ENCODE data around the gene CPNE2.
A peak's percentile ranks its signal among the peaks of the same experiment; 100 is the strongest.
"Not testable (repeated sequence)": the region's sequence is repeated elsewhere in the genome, so short reads cannot be mapped to it uniquely, and the experiment has no call there.

CPNE2 gene

DNA sequence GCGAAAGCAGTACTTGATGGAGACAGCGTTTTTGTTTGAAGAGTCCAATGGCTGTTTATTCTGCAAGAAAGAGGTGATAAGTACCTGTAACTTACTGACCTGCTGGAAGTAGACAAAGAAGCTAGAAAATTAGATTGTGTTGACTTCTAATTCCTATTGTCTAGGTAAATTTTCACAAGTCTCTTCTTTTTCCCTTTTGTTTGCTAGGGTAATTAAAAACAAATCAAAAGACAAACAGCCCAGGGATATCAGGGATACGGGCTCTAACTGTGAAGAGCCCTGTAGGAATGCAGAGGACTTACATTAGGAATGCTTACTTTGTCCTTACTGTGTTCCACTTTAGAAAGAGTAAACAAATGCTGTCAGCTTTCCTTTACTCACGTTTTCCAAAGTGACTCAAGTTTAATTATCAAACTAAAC, 86.4 kb downstream of the CPNE2 start:
- peak; percentile 51 for DNase-seq

DNA sequence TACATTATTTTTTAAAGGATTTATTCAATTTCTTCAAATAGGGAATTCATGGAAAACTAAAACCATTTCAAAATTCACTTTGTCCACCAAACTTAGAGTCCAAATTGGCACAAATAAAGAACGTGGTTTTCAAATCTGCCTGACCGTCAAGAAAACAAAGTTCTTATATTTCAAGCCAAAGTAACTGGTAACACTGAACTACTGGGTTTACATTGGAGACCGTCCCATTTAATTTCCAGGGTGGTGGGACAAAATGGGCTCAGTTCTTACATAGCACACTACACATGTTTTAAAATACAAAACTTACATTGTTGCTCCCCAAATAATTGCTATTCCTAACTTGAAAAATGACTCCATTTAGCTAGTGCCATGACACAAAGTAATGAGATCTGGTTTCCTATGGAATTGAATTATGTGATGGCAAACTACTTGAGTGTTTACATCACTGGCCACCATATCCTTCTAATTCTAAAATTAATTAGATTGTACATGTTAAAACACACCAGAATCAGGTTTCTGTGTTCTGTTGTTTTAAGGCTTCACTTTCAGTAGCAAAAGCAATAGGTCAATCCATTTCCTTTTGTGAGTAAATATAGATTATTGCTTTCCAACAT, 86.9 kb downstream of the CPNE2 start:
- no peak for DNase-seq

DNA sequence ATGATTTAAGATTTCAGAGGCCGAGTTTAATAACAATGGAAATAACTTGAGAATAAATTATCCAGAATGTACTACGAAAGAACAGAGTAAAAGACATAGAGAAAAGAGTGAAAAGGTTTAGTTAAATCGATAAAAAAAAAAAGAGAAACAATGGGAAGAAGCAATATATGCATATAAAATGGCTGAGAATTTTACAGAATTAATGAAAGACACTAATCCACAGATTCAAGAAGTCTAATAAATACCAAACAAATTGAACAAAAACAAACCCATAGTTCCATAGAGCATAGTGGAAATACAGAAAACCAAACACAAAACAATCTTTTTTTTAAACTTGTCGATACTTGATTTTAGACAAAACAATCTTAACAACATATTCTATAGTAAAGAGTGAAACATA, 91.7 kb downstream of the CPNE2 start:
- no peak for DNase-seq

DNA sequence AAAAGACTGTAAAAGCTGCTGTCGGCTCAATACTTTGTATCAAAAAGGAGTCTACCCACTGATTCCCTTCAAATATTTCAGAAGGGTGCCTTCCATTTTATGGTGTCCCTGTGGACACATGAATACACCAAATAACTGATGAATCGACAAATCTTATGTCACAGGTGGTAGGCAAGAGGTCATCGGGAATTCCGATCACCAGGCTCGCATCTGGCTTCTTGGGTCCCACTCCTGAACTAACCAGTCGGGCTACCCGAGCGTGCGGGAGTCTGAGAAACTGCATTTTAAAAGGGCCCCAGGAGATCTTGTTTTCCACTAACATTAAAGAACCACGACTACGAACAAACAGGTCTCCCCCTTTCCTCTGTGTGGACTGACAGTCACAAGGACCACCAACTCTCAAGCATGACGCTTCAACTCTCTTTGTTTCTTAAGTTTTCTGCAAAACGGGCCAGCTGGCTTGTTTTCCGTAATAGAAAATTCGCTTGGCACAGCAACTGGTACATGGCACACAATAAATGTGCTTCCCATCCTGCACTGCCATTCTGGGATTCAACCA, 92.6 kb downstream of the CPNE2 start:
- peak; percentile 49 for DNase-seq

DNA sequence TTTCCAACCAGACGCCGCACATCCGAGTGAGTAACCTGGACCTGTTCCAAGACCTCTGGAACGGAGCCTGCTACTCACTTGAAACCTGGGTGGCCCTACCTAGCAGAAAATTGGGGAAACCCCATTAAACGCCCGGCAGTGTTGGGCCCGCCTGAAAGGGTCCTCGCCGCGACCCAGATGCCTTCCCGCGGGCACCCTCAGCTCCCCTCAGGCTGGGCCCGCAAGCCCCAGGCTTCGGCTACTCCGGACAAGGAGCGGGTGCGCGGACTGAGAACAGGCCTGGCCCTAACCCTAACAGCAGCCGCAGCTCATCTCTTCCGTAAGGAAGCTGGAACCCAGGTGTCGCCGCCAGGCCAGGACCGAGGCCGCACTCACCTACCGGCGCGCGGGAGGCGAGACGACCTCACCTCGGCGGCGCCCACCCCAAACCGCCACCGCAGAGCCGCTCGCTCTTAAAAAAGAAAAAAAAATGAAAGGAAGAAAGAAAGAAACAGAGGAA, 93.1 kb downstream of the CPNE2 start:
- DNase-seq = peak; percentile 84

DNA sequence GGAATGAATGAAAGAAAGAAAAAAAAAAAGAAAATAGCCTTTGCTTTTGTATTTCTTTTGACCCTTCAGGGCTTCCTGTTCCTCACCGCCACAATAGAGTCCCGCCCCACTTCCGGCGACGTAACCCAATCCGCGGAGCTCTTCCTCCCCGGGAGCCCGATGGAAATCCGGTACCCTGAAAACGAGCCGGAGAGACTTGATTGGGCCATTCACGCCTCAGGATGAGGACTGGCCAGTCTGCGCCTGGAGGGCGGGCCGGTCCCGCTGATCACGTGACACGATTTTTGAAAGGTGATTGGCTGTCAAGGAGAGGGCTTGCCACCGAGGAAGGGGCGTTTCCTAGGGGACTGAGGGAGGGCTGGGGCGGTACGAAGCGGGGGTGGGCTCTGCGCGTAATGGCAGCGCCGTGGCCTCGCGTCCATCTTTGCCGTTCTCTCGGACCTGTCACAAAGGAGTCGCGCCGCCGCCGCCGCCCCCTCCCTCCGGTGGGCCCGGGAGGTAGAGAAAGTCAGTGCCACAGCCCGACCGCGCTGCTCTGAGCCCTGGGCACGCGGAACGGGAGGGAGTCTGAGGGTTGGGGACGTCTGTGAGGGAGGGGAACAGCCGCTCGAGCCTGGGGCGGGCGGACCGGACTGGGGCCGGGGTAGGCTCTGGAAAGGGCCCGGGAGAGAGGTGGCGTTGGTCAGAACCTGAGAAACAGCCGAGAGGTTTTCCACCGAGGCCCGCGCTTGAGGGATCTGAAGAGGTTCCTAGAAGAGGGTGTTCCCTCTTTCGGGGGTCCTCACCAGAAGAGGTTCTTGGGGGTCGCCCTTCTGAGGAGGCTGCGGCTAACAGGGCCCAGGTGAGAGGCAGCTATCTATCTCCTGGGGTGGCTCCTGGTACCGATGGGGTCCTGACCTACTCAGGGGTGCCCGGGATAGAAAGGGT, 93.8 kb downstream of the CPNE2 start, which contains the start of the genes PSME3IP1 and RSPRY1:
TSS of gene PSME3IP1 (minus strand) at position 95 of the 927 bp plus-strand sequence. CDS start 12,185 bp downstream, outside the sequence.
TSS of gene RSPRY1 (plus strand) at position 385 of the 927 bp plus-strand sequence. CDS start 18,330 bp downstream, outside the sequence.
- DNase-seq = peak; percentile 100

DNA sequence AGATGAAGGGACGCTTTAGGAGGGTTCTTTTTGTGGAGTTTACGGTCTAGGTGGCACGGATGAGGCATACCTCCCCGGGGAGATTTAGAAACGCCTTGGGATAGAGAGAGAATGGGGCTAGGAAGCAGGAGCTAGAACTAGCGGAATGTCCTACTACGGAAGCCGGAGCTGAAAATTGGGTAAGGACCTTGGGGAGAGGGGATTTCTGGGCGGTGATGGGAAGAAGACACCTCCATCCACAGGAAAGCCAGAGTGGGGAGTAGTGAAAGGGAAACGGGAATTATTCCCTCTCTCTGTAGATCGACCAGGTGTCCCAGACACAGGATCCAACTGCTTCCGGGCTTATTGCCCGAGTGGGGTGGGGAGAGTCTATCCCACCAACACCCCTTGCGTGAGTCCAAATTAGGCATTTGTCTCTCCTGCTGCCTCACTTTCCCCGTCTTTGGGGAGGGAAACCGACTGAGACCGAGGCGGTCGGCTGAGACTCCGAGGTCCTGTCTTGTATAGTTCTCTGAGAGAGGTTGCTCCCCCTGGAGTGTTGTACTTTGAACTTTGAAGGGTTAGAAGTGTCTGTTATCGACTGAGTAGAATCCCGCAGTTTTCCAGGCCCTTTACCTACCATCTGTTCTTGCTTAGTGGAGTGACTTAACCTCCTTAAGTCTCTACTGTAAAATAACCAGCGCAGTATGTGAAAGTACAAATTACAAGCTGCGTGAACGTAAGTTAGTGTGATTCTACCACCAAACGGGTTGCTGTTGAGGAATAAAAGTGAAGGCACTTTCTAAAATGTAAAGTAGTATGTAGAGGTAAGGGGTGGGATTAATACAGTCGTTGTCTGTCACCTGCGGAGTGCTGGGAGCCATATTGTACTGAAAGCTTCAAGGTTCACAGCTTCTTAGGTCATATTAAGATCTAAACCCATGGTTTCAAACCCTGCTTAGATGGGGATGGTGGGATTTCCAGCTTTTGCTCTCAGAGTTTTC, 94.8 kb downstream of the CPNE2 start:
- DNase-seq = peak; percentile 77

DNA sequence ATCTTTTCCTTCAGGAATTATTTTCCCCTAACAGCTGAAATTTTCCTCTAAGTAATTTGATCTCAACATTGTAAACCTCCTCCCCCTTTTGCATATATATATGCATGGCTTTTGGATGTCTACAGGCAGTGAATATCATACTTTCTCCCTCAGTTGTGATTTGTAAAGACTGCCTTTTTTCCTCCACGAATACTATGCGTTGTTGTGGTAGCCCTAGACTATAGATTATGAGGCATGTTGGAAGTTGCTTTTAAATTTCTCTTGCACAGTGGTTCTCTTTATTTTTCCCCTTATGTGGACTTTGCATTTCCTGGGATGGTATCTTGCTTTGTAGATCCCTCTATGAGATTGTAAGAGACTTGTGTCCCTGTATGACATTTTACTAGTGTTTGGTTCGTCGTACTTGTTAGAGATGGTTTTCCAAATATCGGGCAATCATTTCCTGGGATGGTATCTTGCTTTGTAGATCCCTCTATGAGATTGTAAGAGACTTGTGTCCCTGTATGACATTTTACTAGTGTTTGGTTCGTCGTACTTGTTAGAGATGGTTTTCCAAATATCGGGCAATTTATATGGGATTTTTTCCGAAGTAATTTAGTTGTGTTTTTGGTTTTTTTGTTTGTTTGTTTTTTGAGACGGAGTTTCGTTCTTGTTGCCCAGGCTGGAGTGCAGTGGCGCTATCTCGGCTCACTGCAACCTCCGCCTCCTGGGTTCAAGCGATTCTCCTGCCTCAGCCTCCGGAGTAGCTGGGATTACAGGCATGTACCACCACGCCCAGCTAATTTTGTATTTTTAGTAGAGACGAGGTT, 95.7 kb downstream of the CPNE2 start:
- DNase-seq = not testable (repeated sequence)

DNA sequence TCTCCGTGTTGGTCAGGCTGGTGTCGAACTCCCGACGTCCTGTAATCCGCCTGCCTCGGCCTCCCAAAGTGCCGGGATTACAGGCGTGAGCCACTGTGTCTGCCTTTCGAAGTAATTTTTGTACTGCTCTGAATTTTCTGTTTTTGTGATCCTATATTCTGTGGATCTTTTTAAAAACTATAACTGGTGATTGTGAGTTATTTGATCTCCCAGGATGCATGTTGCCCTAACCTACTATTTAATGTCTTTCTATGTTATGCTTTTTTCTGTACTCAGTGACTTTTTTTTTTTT, 96.3 kb downstream of the CPNE2 start:
- no peak for DNase-seq

DNA sequence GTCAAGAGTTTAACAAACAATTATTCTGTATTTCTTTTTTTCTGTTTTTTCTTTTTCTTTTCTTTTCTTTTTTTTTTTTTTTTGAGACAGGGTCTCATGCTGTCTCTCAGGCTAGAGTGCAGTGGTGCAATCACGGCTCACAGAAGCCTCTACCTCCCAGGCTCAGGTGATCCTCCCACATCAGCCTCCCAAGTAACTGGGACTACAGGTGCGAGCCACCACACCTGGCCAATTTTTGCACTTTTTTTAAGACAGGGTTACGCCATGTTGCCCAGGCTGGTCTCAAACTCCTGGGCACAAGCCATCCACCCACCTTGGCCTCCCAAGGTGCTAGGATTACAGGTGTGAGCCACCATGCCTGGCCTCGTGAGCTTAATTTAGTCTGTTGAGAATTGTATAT, 97.1 kb downstream of the CPNE2 start:
- not testable (repeated sequence) for DNase-seq

DNA sequence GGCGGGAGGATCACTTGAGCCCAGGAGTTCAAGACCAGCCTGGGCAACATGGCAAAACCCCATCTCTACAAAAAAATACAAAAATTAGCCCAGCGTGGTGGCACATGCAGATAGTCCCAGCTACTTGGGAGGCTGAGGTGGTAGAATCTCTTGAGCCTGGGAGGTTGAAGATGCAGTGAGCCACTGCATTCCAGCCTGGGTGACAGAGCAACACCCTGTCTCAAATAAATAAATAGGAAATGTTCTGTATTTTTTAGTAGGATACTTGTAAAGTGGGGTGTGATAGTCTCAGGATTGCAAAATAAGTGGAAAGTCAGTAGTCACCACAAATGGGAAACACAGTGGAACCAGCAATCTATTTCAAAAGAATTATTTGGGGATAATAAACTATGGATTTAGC, 97.8 kb downstream of the CPNE2 start:
- no peak for DNase-seq

DNA sequence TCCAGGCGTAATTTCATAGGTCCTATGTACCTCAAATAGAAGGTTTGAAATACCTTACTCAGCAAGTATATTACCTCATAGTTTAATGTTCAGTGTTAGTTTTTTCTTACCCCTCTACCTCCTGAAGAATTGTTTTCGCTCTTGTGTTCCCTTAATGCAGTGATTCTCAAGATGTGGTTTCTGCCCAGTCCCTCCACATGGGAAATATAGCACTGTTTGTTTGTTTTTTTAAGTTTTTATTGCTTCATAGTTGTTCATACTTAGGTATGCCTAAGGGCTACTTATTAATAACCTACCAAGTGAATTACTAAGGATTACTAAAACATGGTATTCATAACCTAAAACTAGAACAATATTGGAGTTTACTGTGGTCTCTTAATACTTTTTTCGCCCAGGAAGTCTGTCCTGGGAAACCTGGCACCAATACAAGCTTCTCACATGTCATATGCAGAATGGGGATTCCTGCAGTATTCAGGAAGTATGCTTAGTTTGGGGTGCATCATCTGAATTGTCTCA, 98.7 kb downstream of the CPNE2 start:
- no peak for DNase-seq

DNA sequence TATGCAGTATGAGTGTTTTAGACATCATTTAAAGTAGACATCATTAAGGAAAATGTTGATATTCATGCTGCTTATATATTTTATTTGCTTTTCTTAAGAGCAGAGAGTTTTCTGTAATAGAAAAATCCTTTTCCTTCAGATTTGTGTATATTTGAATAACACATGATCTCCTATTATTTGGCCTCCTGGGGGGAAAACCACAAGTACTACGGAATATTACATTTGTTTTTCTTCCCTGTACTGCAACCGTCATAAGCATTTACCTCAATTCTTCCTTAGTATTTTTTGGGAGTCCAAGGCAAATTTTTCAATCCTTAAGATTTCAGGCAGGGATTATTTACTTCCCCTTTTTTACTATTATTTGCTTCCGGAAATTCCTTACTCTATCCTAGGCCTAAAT, 99.8 kb downstream of the CPNE2 start:
- no peak for DNase-seq

DNA sequence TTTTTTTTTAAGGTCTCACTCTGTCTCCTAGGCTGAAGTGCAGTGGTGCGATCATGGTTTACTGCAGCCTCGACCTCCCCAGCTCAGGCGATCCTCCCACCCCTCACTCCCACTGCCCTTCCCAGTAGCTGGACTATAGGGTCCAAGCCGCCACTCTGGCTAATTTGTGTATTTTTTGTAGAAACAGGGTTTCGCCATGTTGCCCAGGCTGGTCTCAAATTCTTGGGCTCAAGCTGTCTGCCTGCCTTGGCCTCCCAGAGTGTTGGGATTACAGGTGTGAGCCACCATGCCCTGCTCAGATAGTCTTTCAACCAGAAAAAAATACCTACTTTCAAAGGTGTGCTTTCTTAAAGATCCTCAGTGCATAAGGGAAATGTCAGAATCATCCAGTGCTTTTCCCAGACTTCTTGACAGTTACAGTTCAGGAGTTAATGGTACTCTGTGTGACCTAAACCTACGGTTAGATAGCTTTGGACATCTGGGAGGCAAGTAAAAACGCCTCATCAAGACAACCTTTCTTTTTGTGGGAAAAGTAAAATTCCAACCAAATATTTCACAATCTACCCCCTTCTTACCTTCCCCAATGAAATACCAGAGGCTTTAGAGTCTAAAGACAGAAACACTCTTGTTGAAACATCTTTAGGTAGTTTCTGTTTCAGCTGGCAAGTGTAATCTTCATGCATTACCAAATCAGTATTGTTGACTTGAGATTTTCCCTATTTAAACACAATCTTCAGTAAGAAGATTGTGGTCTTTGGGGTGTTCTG, 100.5 kb downstream of the CPNE2 start:
- DNase-seq = no peak

DNA sequence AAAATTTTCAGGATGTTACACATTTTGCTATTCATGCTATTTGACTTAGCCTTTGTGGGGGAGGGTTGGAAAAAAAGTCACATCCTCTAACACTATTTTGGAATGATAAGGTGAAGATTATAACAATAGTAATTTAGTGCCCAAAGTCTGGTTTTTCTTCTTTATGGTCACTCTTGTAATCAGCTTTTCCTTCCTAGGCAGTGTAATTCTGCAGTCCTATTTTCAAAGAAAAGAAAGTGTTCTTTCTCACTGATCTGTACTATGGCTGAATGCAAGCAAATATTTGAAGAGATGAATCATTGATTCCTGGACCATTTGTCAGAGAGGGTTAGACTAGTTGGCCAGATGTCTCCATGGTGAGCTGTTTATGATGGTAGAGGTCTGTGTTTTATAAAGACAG, 102.1 kb downstream of the CPNE2 start:
- DNase-seq = peak; percentile 95

DNA sequence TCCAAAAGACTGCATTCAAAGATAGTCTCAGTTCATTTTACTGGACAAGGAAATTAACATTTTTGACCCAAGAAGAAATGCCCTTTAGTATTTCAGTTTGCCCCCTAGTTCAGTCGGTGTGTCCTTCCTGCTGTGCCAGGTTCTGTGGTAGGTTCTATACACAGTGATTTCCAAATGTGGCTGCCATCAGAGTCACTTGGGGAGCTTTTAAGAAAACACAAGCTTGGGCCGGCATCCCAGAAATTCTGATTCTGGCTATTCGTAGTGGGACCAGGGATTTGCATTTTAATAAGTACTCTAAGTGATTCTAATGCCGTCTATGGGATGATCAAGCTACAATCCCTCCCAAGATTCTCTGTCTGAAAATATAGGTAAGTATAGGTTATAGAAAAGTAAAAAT, 103.9 kb downstream of the CPNE2 start:
- no peak for DNase-seq

DNA sequence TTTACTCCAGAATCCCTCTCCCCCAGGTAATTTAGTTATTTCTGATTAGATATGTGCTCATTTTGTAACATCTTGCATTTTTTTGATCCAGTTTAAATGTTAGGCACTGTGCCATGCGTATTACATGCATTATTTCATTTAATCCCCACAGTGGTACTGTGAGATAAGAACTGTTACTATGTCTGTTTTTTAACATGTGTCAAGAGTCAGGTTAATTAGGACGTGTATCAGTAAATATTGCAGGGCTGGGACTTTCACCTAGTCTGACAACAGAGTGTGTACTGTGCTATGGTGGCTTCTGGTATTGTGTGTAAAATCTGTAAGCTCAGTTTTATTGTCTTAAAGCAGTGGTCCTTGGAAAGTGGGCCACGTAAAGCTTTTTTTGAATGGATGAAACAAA, 104.4 kb downstream of the CPNE2 start:
- DNase-seq = no peak
